GM19372 (cell line): Measurements from ENCODE around the gene HIGD1B.
"Not testable (repeated sequence)": the region's sequence is repeated elsewhere in the genome, so short reads cannot be mapped to it uniquely, and the experiment has no call there.

Experiments used
- ATAC-seq: cut with Tn5 transposase; IDR thresholded peaks from one replicate; pipeline ENCODE4 v1.9.1; 2021; ENCODE audit warnings: mild to moderate bottlenecking, low read depth, moderate library complexity; ENCODE audit not compliant: unreplicated experiment

Gene HIGD1B

GRCh38 chr17:44847586-44847985 is at the start of gene HIGD1B:
TSS of gene HIGD1B (plus strand) at chr17:44847883. CDS start at chr17:44848153, 270 bp downstream.
- no peak for ATAC-seq

- no peak for ATAC-seq
These were observed 49.3 kb upstream of the HIGD1B start for GRCh38 chr17:44798356-44798755.

- ATAC-seq = no peak
These were observed 45.8 kb upstream of the HIGD1B start for GRCh38 chr17:44801880-44802279.

- no peak for ATAC-seq
These were observed 43.2 kb upstream of the HIGD1B start for GRCh38 chr17:44804302-44805089.

DNA sequence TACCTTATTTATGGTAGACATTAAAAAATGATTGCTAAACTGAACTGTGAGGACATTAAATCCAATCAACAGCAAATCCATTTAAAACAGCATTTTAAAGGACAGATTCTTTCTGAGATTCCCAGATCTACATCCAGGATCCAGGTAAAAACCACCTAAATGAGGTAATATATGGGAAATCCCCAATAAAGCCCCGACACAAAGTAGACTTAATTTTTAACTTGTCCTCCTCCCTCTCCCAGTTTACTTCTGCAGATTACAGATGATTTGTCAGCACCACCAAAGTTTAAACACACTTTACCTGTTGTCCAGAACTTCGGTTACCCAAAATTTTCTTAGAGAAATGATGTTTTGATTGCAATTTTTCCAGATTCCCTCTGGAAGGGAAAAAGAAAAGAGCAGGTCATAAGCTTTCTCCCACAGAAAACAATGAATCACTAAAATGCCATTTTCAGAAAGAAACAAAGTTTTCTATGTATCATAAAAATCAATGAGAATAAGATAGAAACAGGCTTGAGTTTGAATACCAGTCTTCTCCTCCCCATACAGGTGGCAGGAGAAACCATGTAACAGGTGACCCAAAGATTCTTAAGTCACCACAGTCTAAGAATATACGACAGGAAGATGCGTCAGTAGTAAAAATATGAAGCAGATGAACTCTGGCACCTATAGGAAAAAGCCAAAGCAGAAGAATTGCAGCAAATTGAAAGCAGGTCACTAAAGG is 40.4 kb upstream of the HIGD1B start:
- no peak for ATAC-seq

DNA sequence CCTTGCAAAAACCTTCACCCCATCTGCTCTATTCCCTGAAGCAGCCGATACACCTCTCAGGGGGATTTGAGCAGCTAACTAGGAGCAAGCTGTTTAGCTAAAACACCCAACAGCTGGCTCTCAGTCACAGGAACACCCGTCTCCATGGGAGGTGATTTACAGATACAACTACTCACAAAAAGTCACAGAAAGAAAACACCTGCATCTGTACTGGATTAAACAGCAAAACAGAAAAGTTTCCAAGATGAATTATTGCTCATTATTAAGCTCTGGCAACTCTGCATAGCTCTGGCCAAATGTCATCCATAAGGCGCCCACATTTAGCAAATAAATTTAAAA is 39.9 kb upstream of the HIGD1B start:
- ATAC-seq = no peak

DNA sequence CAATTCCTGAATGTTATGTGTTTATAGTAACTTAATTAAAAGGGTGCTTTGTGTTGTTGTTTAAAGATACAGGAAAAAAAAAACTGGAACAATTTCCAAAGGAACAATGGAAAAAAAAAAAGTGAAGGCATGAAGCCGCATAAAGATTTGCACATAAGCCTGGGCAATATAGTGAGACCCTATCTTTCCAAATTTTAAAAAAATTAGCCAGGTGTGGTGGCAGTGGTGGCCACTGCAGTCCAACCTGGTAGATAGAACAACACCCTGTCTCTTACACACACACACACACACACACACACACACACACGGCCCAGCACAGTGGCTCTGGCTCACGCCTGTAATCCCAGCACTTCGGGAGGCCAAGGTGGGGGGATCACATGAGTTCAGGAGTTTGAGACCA is 39.5 kb upstream of the HIGD1B start:
- no peak for ATAC-seq

GRCh38 chr17:44808656-44809388 is 38.9 kb upstream of the HIGD1B start:
- ATAC-seq = not testable (repeated sequence)

- ATAC-seq = no peak
These were observed 35.4 kb upstream of the HIGD1B start for GRCh38 chr17:44812263-44812662.

GRCh38 chr17:44818508-44818907 is 29.2 kb upstream of the HIGD1B start:
- ATAC-seq = not testable (repeated sequence)

DNA sequence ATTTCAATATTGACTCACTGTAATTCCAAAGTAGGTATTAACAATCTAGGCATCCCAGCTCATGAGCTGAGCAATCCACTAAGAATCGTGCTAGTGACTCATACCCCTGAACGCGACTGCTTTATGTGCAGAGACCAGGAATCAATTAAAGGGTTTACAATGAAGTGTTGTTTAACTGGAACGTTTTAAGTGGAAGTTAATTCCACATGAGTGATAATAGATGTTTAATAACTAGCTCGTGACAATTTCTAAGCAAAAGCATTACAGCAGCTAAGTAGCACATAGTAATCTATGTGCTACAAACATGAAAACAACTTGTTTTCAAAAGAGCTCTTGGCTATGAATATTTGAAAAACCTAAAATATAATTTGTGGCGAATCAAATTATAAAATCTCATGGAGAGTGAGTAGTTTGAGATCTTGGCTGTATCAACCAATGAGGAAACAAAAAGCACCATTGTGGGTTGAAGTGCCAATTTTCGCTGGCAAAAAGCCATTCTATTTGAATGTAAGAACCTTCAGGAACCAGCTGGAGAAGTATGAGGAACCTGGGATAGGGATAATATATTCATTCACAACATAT is 27.0 kb upstream of the HIGD1B start:
- ATAC-seq = no peak

DNA sequence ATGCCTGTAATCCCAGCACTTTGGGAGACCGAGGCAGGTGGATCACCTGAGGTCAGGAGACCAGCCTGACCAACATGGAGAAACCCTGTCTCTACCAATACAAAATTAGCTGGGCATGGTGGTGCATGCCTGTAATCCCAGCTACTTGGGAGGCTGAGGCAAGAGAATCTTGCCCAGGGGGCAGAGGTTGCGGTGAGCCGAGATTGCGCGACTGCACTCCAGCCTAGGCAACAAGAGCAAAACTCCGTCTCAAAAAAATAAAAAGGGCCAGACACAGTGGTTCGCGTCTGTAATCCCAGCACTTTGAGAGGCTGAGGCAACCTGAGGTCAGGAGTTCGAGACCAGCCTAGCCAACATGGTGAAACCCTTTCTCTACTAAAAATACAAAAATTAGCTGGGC is 22.4 kb upstream of the HIGD1B start:
- ATAC-seq = not testable (repeated sequence)

DNA sequence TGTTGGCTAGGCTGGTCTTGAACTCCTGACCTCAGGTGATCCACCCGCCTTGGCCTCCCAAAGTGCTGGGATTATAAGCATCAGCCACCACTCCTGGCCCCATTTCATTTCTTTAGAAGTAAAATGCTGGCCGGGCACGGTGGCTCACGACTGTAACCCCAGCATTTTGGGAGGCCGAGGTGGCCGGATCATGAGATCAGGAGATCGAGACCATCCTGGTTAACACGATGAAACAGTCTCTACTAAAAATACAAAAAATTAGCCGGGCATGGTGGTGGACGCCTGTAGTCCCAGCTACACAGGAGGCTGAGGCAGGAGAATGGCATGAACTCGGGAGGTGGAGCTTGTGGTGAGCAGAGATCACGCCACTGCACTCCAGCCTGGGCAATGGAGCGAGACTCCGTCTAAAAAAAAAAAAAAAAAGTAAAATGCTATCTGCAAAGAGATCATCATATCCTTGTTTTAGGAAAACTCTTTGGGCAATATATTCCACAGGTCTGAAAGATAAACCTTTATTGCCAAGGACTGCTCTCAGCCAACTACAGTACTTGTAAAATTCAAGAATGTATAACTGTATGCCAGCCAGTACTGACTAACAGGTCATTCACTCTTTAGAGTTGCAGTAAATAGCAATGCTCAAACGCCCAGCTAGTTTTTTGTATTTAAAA is 21.4 kb upstream of the HIGD1B start:
- ATAC-seq = no peak

DNA sequence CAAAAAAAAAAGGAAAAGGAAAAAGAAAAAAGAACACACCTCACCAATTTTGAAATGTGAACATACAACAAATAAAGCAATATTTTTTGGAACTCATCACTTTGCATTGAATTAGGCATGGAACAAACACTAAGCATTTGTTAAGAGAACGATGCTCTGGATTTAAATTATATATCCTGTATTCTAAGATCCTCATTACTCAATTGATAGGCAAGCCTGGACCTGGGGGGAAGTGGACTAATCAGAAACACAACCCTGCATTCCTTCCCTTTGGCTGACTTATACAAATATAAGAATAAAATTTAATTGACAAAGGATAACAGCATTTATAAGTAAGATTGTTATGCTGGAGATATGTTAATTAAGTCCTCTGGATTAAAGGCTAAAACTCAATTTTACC is 19.8 kb upstream of the HIGD1B start:
- ATAC-seq = no peak

DNA sequence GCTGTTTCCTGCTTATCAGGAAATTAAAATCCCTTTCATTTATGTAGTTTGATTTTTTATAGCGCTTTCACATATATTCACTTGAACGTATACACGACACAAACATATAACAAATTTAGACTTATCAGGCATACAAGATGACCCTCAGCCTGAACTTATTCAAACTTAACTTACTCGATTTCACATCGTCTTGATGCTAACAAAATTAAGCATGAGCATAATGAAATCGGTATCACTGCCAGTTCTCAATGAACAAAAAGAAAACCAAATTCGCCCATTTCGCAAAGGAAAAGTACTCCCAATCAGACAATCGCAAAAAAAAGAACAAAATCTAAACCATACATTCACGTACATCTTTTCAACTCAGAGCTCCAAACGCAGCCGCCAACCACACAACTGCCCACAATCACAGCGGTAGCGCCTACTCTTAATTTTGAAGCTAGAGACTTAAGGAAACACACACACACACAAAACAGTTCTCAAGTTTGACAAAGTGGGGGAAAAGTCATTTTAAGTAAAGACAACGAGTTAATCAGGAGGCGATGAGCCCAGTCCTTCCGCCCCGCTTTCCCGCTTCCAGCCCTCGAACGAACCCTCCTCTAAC is 18.7 kb upstream of the HIGD1B start:
- no peak for ATAC-seq

GRCh38 chr17:44829523-44830358 is 17.9 kb upstream of the HIGD1B start, which contains the start of gene GJC1:
TSS of gene GJC1 (minus strand) at chr17:44830287. CDS start at chr17:44805817, 24,470 bp downstream.
- ATAC-seq = no peak

- ATAC-seq = no peak
These were observed 17.1 kb upstream of the HIGD1B start for GRCh38 chr17:44830359-44831288.

GRCh38 chr17:44831371-44831770 is 16.3 kb upstream of the HIGD1B start:
- ATAC-seq = no peak
